Duodenal mucosa (tissue), 2 donors: ENCODE results near the gene WHRN.

Source experiments
- H3K27ac ChIP-seq: one replicate; pipeline ENCODE4 v1.7.0; 2013; ENCODE audit warnings: low read depth, low read length
- H3K27me3 ChIP-seq, 2 donors: one replicate each; pipeline ENCODE4 v1.7.0; 2013; ENCODE audit warnings: low read length in 2 of 2, control low read depth in 1 of 2; ENCODE audit not compliant: insufficient read depth in 2 of 2, control insufficient read depth in 1 of 2
- H3K36me3 ChIP-seq, 2 donors: one replicate each; pipeline ENCODE4 v1.7.0; 2013; ENCODE audit warnings: low read length in 2 of 2, control low read depth in 1 of 2; ENCODE audit not compliant: insufficient read depth in 2 of 2, control insufficient read depth in 1 of 2
- H3K4me1 ChIP-seq, 2 donors: one replicate each; pipeline ENCODE4 v1.7.0; 2013; ENCODE audit warnings: low read length in 2 of 2, control low read depth in 1 of 2; ENCODE audit not compliant: insufficient read depth in 2 of 2, control insufficient read depth in 1 of 2
- H3K4me3 ChIP-seq, 2 donors: one replicate each; pipeline ENCODE4 v1.7.0; 2013; ENCODE audit warnings: low read length in 2 of 2, low read depth in 1 of 2
- H3K9ac ChIP-seq, 2 donors: one replicate each; pipeline ENCODE4 v1.7.0; 2013; ENCODE audit warnings: low read length in 2 of 2, low read depth in 1 of 2
- H3K9me3 ChIP-seq, 2 donors: one replicate each; pipeline ENCODE4 v1.7.0; 2013; ENCODE audit warnings: low read length in 2 of 2, control low read depth in 1 of 2; ENCODE audit not compliant: control insufficient read depth in 1 of 2

Gene WHRN

GRCh38 chr9:114394523-114395333 is 110.5 kb downstream of the WHRN start:
- no peak overlapping the region for H3K4me3 ChIP-seq
- H3K4me1 ChIP-seq: peaks cover 46 to 53% of the 10 kb centered on the region in 2 donors
- no peak overlapping the region for H3K27ac ChIP-seq
- peak overlapping the region; percentile 16 to 20 for H3K9ac ChIP-seq
- H3K9me3 ChIP-seq: no peaks in the 10 kb centered on the region
- no peaks in the 10 kb centered on the region for H3K36me3 ChIP-seq
- no peaks in the 10 kb centered on the region for H3K27me3 ChIP-seq

GRCh38 chr9:114392749-114393112 is 112.5 kb downstream of the WHRN start:
- H3K4me1 ChIP-seq: peaks cover 64 to 70% of the 10 kb centered on the region in 2 donors
- peak overlapping the region; percentile 12 to 15 for H3K9ac ChIP-seq
- no peaks in the 10 kb centered on the region for H3K27me3 ChIP-seq
- no peak overlapping the region for H3K27ac ChIP-seq
- no peaks in the 10 kb centered on the region for H3K9me3 ChIP-seq
- H3K4me3 ChIP-seq: peak overlapping the region in 1 of 2 donors; percentile 27
- H3K36me3 ChIP-seq: no peaks in the 10 kb centered on the region

- Histone ChIP-seq H3K4me1 (peaks cover 70 to 75% of the 10 kb centered on the region in 2 donors), H3K9ac (no peak overlapping the region), H3K9me3 (no peaks in the 10 kb centered on the region), H3K27me3 (no peaks in the 10 kb centered on the region), H3K4me3 (no peak overlapping the region), H3K27ac (no peak overlapping the region), H3K36me3 (no peaks in the 10 kb centered on the region)
These were observed 114.3 kb downstream of the WHRN start for GRCh38 chr9:114390952-114391351.

GRCh38 chr9:114389612-114390368 is 115.5 kb downstream of the WHRN start:
- peak overlapping the region in 1 of 2 donors; percentile 15 for H3K9ac ChIP-seq
- no peak overlapping the region for H3K4me3 ChIP-seq
- no peaks in the 10 kb centered on the region for H3K9me3 ChIP-seq
- H3K27me3 ChIP-seq: no peaks in the 10 kb centered on the region
- peaks cover 64 to 79% of the 10 kb centered on the region in 2 donors for H3K4me1 ChIP-seq
- H3K36me3 ChIP-seq: peaks cover 0 to 3% of the 10 kb centered on the region in 2 donors
- H3K27ac ChIP-seq: no peak overlapping the region

- peaks cover 0 to 3% of the 10 kb centered on the region in 2 donors for H3K36me3 ChIP-seq
- peak overlapping the region; percentile 83 to 85 for H3K9ac ChIP-seq
- no peaks in the 10 kb centered on the region for H3K27me3 ChIP-seq
- H3K4me1 ChIP-seq: peaks cover 61 to 78% of the 10 kb centered on the region in 2 donors
- H3K9me3 ChIP-seq: no peaks in the 10 kb centered on the region
- peak overlapping the region; percentile 77 to 84 for H3K4me3 ChIP-seq
- H3K27ac ChIP-seq: peak overlapping the region; percentile 86
These were observed 116.4 kb downstream of the WHRN start for GRCh38 chr9:114388764-114389375.

GRCh38 chr9:114388357-114388682 is 117.0 kb downstream of the WHRN start:
- peak overlapping the region; percentile 86 for H3K27ac ChIP-seq
- peaks cover 65 to 83% of the 10 kb centered on the region in 2 donors for H3K4me1 ChIP-seq
- no peaks in the 10 kb centered on the region for H3K27me3 ChIP-seq
- H3K4me3 ChIP-seq: peak overlapping the region; percentile 77 to 84
- H3K36me3 ChIP-seq: peaks cover 0 to 3% of the 10 kb centered on the region in 2 donors
- H3K9ac ChIP-seq: peak overlapping the region; percentile 83 to 85
- H3K9me3 ChIP-seq: no peaks in the 10 kb centered on the region

- peak within 1 kb of the TSS; percentile 86 for H3K27ac ChIP-seq
- peak within 1 kb of the TSS; percentile 83 to 85 for H3K9ac ChIP-seq
- H3K4me1 ChIP-seq: peaks cover 66 to 86% of the 10 kb centered on the region in 2 donors
- H3K9me3 ChIP-seq: no peaks in the 10 kb centered on the region
- no peaks in the 10 kb centered on the region for H3K27me3 ChIP-seq
- H3K4me3 ChIP-seq: peak within 1 kb of the TSS; percentile 77 to 84
- H3K36me3 ChIP-seq: peaks cover 0 to 3% of the 10 kb centered on the region in 2 donors
These were observed 117.5 kb downstream of the WHRN start, which contains the start of gene AKNA for GRCh38 chr9:114387680-114388356. AKNA (minus strand) TSS chr9:114387982; CDS start chr9:114381333, 6,649 bp downstream.

- Histone ChIP-seq H3K27me3 (no peaks in the 10 kb centered on the region), H3K4me1 (peaks cover 59 to 86% of the 10 kb centered on the region in 2 donors), H3K36me3 (peaks cover 0 to 3% of the 10 kb centered on the region in 2 donors), H3K27ac (peak overlapping the region; percentile 86), H3K4me3 (peak overlapping the region; percentile 77 to 84), H3K9ac (peak overlapping the region; percentile 83 to 85), H3K9me3 (no peaks in the 10 kb centered on the region)
These were observed 118.2 kb downstream of the WHRN start for GRCh38 chr9:114386886-114387679.

GRCh38 chr9:114386361-114386885 is 118.8 kb downstream of the WHRN start:
- H3K27me3 ChIP-seq: no peaks in the 10 kb centered on the region
- peaks cover 56 to 89% of the 10 kb centered on the region in 2 donors for H3K4me1 ChIP-seq
- peak overlapping the region; percentile 77 to 84 for H3K4me3 ChIP-seq
- H3K36me3 ChIP-seq: peaks cover 0 to 3% of the 10 kb centered on the region in 2 donors
- no peaks in the 10 kb centered on the region for H3K9me3 ChIP-seq
- peak overlapping the region; percentile 83 to 85 for H3K9ac ChIP-seq
- H3K27ac ChIP-seq: peak overlapping the region; percentile 86
